GM12891 (cell line): ENCODE measurements around the gene C2orf92.

Experiments
- POLR2A ChIP-seq: IDR thresholded peaks from 2 replicates; pipeline ENCODE4 v1.6.1; 2011; ENCODE audit warnings: low read depth, low read length, control low read depth
- POLR2AphosphoS5 ChIP-seq: IDR thresholded peaks from 2 replicates; pipeline ENCODE4 v1.6.1; 2011; ENCODE audit warnings: low read depth, low read length, control low read depth

GRCh38 chr2:97736608-97737330, 67.3 kb downstream of the C2orf92 start:
- TF ChIP-seq POLR2A (no peak), POLR2AphosphoS5 (peak; percentile 13; the same call in 1 of the 2 replicates)
